Inferior parietal cortex (tissue), 1 donor: Measurements from ENCODE around the gene TUBGCP5.
A peak's percentile ranks its signal among the peaks of the same experiment; 100 is the strongest.

Experiments
- DNase-seq: peaks from one replicate; pipeline ENCODE4 v3.0.0-alpha.2; 2016; ENCODE audit errors: extremely low spot score

The TUBGCP5 gene

GRCh38 chr15:22952796-22953579, 86.4 kb downstream of the TUBGCP5 start:
- DNase-seq: peak; percentile 33

DNA sequence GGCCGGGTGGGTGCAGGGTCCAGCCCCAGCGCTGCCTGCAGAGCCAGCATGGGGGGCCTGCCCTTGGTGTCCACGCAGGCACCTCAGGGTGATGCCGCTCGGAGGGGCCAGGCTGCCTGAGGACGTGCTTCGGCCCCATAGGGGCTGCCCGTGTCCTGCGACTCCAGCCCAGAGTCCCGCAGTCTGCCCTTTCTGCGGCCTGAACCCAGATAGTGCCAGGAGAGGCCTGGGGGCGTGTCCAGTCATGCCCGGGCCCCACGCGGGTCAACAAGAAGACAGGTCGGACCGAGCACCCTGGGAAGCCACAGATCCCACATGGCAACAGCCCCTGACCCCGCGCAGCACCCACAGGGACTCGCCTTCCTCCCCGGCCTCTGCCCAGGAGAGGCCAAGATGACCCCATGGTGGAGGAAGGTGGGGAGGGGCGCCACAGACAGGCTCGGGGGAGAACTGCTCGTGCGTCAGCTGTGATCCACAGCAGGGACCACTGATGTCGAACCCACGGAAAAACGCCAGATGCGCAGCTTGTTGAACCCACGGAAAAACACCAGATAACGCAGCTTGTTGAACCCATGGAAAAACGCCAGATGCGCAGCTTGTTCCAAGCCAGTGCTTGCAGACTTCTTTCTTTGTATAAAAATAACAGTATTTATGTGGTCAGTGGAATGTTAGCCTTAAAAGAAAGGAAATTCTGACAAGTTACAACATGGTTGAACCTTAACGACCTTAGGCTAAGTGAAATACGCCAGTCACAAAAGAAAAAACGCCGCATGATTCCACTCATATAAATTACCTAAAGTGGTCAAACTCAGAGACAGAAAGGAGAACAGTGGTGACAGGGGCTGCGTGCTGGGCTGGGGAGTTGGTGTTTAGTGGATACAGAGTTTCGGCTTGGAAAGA, 87.7 kb downstream of the TUBGCP5 start:
- DNase-seq: no peak

- no peak for DNase-seq
Measured at GRCh38 chr15:22951031-22951380, 88.4 kb downstream of the TUBGCP5 start.

GRCh38 chr15:22950256-22950990, 88.9 kb downstream of the TUBGCP5 start:
- DNase-seq: no peak
